ENCODE data around the gene PTBP1.

The PTBP1 gene

GRCh38 chr19:795073-795611 lies 2.1 kb upstream of the PTBP1 start:
- no peak for DNase-seq (ENCODE audit: extremely low spot score, insufficient read length, low read depth)
- no peak for FAIRE-seq

- DNase-seq (ENCODE audit: extremely low spot score, insufficient read length, low read depth) (no peak), FAIRE-seq (no peak)
Observed at GRCh38 chr19:795691-796581, 1.3 kb upstream of the PTBP1 start.

- FAIRE-seq (peak; percentile 71), DNase-seq (ENCODE audit: extremely low spot score, insufficient read length, low read depth) (peak; percentile 99)
Observed at GRCh38 chr19:797528-798414, 519 bp downstream of the PTBP1 start.

- FAIRE-seq: peak; percentile 42
- no peak for DNase-seq (ENCODE audit: extremely low spot score, insufficient read length, low read depth)
Observed at GRCh38 chr19:798415-799075, 1.3 kb downstream of the PTBP1 start.

- no peak for DNase-seq (ENCODE audit: extremely low spot score, insufficient read length, low read depth)
- no peak for FAIRE-seq
Observed at GRCh38 chr19:799076-799881, 2.0 kb downstream of the PTBP1 start.

- FAIRE-seq: no peak
- no peak for DNase-seq (ENCODE audit: extremely low spot score, insufficient read length, low read depth)
Observed at GRCh38 chr19:800360-801029, 3.2 kb downstream of the PTBP1 start.

GRCh38 chr19:801030-801860 lies 4.0 kb downstream of the PTBP1 start:
- DNase-seq (ENCODE audit: extremely low spot score, insufficient read length, low read depth) (no peak), FAIRE-seq (no peak)

GRCh38 chr19:801861-802497 lies 4.7 kb downstream of the PTBP1 start:
- DNase-seq (ENCODE audit: extremely low spot score, insufficient read length, low read depth) (no peak), FAIRE-seq (no peak)

- FAIRE-seq (no peak), DNase-seq (ENCODE audit: extremely low spot score, insufficient read length, low read depth) (no peak)
Observed at GRCh38 chr19:802498-803098, 5.3 kb downstream of the PTBP1 start.

- FAIRE-seq (no peak), DNase-seq (ENCODE audit: extremely low spot score, insufficient read length, low read depth) (no peak)
Observed at GRCh38 chr19:803099-803561, 5.9 kb downstream of the PTBP1 start.

GRCh38 chr19:803686-804418 lies 6.6 kb downstream of the PTBP1 start:
- no peak for FAIRE-seq
- no peak for DNase-seq (ENCODE audit: extremely low spot score, insufficient read length, low read depth)

- FAIRE-seq (no peak), DNase-seq (ENCODE audit: extremely low spot score, insufficient read length, low read depth) (no peak)
Observed at GRCh38 chr19:804419-805165, 7.3 kb downstream of the PTBP1 start.

- FAIRE-seq (no peak), DNase-seq (ENCODE audit: extremely low spot score, insufficient read length, low read depth) (no peak)
Observed at GRCh38 chr19:805166-805551, 7.9 kb downstream of the PTBP1 start.

GRCh38 chr19:805600-806550 lies 8.6 kb downstream of the PTBP1 start:
- no peak for FAIRE-seq
- DNase-seq (ENCODE audit: extremely low spot score, insufficient read length, low read depth): no peak

Measured in GM18507 (cell line).